GM19240 (cell line): ENCODE measurements around the gene CMTM2.

Source experiments
- DNase-seq: peaks from one replicate; pipeline ENCODE4 v3.0.0; 2011; ENCODE audit warnings: low spot score; ENCODE audit not compliant: insufficient read length

The CMTM2 gene

GRCh38 chr16:66578651-66579531 is at the start of gene CMTM2:
CMTM2 (plus strand) TSS chr16:66579463; CDS start chr16:66579608, 145 bp downstream.
- no peak for DNase-seq

GRCh38 chr16:66529475-66529874 is 49.8 kb upstream of the CMTM2 start:
- DNase-seq: no peak

- no peak for DNase-seq
Measured at GRCh38 chr16:66534376-66534799, 44.9 kb upstream of the CMTM2 start.

GRCh38 chr16:66536525-66536924 is 42.7 kb upstream of the CMTM2 start:
- DNase-seq: no peak

GRCh38 chr16:66537236-66537635 is 42.0 kb upstream of the CMTM2 start:
- no peak for DNase-seq

- no peak for DNase-seq
Measured at GRCh38 chr16:66538910-66539309, 40.4 kb upstream of the CMTM2 start.

- peak; percentile 33 for DNase-seq
Measured at GRCh38 chr16:66539623-66540469, 39.4 kb upstream of the CMTM2 start.

- DNase-seq: no peak
Measured at GRCh38 chr16:66541388-66542355, 37.6 kb upstream of the CMTM2 start.

- no peak for DNase-seq
Measured at GRCh38 chr16:66542396-66542795, 36.9 kb upstream of the CMTM2 start.

GRCh38 chr16:66543541-66543940 is 35.7 kb upstream of the CMTM2 start:
- DNase-seq: no peak

GRCh38 chr16:66544016-66544757 is 35.1 kb upstream of the CMTM2 start:
- DNase-seq: no peak

GRCh38 chr16:66547101-66547989 is 31.9 kb upstream of the CMTM2 start:
- DNase-seq: no peak

GRCh38 chr16:66548068-66548467 is 31.2 kb upstream of the CMTM2 start:
- no peak for DNase-seq

- no peak for DNase-seq
Measured at GRCh38 chr16:66548868-66549267, 30.4 kb upstream of the CMTM2 start.

GRCh38 chr16:66549284-66550131 is 29.8 kb upstream of the CMTM2 start, which contains the start of gene TK2:
TK2 (minus strand) TSS chr16:66550122; CDS start chr16:66550061, 61 bp downstream.
- peak; percentile 14 for DNase-seq

GRCh38 chr16:66551348-66551759 is 27.9 kb upstream of the CMTM2 start:
- DNase-seq: peak; percentile 23

GRCh38 chr16:66551788-66552285 is 27.4 kb upstream of the CMTM2 start:
- DNase-seq: peak; percentile 18
